IMR-90 (cell line): ENCODE measurements around the gene PPFIA2. TPM values are rescaled to one million over a fixed set of nuclear protein-coding genes. Genes with fewer than 3 reads are reported as not detected.

Experiments used
- ATAC-seq: fragments of 200-7000 bp; cut with Tn5 transposase; 2 replicates; pipeline ENCODE4 v1.9.1; 2020; ENCODE audit warnings: low read depth, mild to moderate bottlenecking, moderate library complexity
- BruUV-seq: library from RNA; stranded (reverse); fragments of 400-500 nt; replicated peaks from 2 replicates; lab custom pipeline; 2021; lab: Mats Ljungman, UMichigan
- CTCF ChIA-PET: fragments of 300-600 bp; formaldehyde crosslinking; extraction: SDS; loops from one replicate; lab custom pipeline; 2021; ENCODE audit warnings: antibody characterized with exemption; lab: Yijun Ruan, JAX
- POLR2A ChIA-PET: fragments of 300-600 bp; sonication (Branson Sonifier 250); formaldehyde crosslinking; loops from one replicate; lab custom pipeline; 2022; ENCODE audit warnings: antibody characterized with exemption; ENCODE audit not compliant: unreplicated experiment; lab: Charles Lee
- DNase-seq: peaks from one replicate; pipeline ENCODE4 v3.0.0; 2013
- H2AFZ ChIP-seq: replicated peaks from 2 replicates; pipeline ENCODE3; 2013; ENCODE audit warnings: low read length, mild to moderate bottlenecking; ENCODE audit not compliant: poor library complexity
- H2AK5ac ChIP-seq: 2 replicates; pipeline ENCODE4 v1.6.1; 2013; ENCODE audit warnings: low read depth, low read length, inconsistent platforms
- H2AK9ac ChIP-seq: replicated peaks from 2 replicates; pipeline ENCODE3; 2013; ENCODE audit warnings: mild to moderate bottlenecking, low read depth, low read length, moderate library complexity; ENCODE audit not compliant: poor library complexity
- H2BK120ac ChIP-seq: 2 replicates; pipeline ENCODE4 v1.6.1; 2013; ENCODE audit warnings: low read depth, low read length, inconsistent platforms
- H2BK15ac ChIP-seq: 3 replicates; pipeline ENCODE4 v1.6.1; 2013; ENCODE audit warnings: low read depth, low read length, inconsistent platforms
- H2BK20ac ChIP-seq: 2 replicates; pipeline ENCODE4 v1.6.1; 2013; ENCODE audit warnings: low read depth, mild to moderate bottlenecking, inconsistent platforms, low read length, moderate library complexity
- H2BK5ac ChIP-seq: 2 replicates; pipeline ENCODE4 v1.6.1; 2013; ENCODE audit warnings: mild to moderate bottlenecking, low read depth, low read length, inconsistent platforms; ENCODE audit not compliant: poor library complexity, severe bottlenecking
- H3K14ac ChIP-seq: replicated peaks from 2 replicates; pipeline ENCODE4 v1.6.1; 2013; ENCODE audit warnings: low read depth, low read length, inconsistent platforms
- H3K18ac ChIP-seq: 2 replicates; pipeline ENCODE4 v1.6.1; 2013; ENCODE audit warnings: low read depth, low read length, control low read depth
- H3K23ac ChIP-seq: 2 replicates; pipeline ENCODE4 v1.6.1; 2013; ENCODE audit warnings: low read depth, low read length, inconsistent platforms
- H3K27ac ChIP-seq: 2 replicates; pipeline ENCODE4 v1.5.1; 2013; ENCODE audit warnings: mild to moderate bottlenecking, control low read depth, low read length; ENCODE audit not compliant: insufficient read depth
- H3K27me3 ChIP-seq: 2 replicates; pipeline ENCODE4 v1.6.1; 2013; ENCODE audit warnings: low read length; ENCODE audit not compliant: control insufficient read depth, insufficient read depth
- H3K36me3 ChIP-seq: 2 replicates; pipeline ENCODE4 v1.6.1; 2013; ENCODE audit warnings: low read length, mixed read lengths; ENCODE audit not compliant: control insufficient read depth, insufficient read depth
- H3K4ac ChIP-seq: 2 replicates; pipeline ENCODE4 v1.6.1; 2013; ENCODE audit warnings: low read depth, low read length, inconsistent platforms
- H3K4me1 ChIP-seq: 2 replicates; pipeline ENCODE4 v1.6.1; 2013; ENCODE audit warnings: low read length, mixed read lengths; ENCODE audit not compliant: control insufficient read depth, insufficient read depth
- H3K4me2 ChIP-seq: 2 replicates; pipeline ENCODE4 v1.6.1; 2013; ENCODE audit warnings: low read depth, mild to moderate bottlenecking, control low read depth, low read length, moderate library complexity
- H3K4me3 ChIP-seq: 2 replicates; pipeline ENCODE4 v1.5.1; 2013; ENCODE audit warnings: low read depth, mild to moderate bottlenecking, control low read depth, low read length, moderate library complexity; ENCODE audit not compliant: insufficient read depth
- H3K56ac ChIP-seq: 2 replicates; pipeline ENCODE4 v1.6.1; 2013; ENCODE audit warnings: low read length, inconsistent platforms; ENCODE audit not compliant: insufficient read depth; ENCODE audit errors: extremely low read depth
- H3K79me1 ChIP-seq, 2 experiments: 2 replicates each; pipeline ENCODE4 v1.6.1; 2013; ENCODE audit warnings: low read length in 2 of 2, inconsistent platforms in 1 of 2, low read depth in 1 of 2
- H3K9ac ChIP-seq: 2 replicates; pipeline ENCODE4 v1.6.1; 2013; ENCODE audit warnings: low read depth, low read length, control low read depth
- H3K9me1 ChIP-seq: 2 replicates; pipeline ENCODE4 v1.6.1; 2013; ENCODE audit warnings: low read length, inconsistent platforms; ENCODE audit not compliant: insufficient read depth
- H3K9me3 ChIP-seq: 2 replicates; pipeline ENCODE4 v1.6.1; 2013; ENCODE audit warnings: low read length; ENCODE audit not compliant: control insufficient read depth, insufficient read depth
- H4K20me1 ChIP-seq: 2 replicates; pipeline ENCODE4 v1.6.1; 2013; ENCODE audit warnings: low read length, inconsistent platforms; ENCODE audit not compliant: insufficient read depth
- H4K5ac ChIP-seq: 2 replicates; pipeline ENCODE4 v1.6.1; 2013; ENCODE audit warnings: mild to moderate bottlenecking, low read depth, low read length, control low read depth
- H4K8ac ChIP-seq, 2 experiments: 2 replicates each; pipeline ENCODE4 v1.6.1; 2013; ENCODE audit warnings: low read depth in 2 of 2, low read length in 2 of 2, control low read depth in 1 of 2, inconsistent platforms in 1 of 2
- H4K91ac ChIP-seq: 2 replicates; pipeline ENCODE4 v1.6.1; 2013; ENCODE audit warnings: low read depth, low read length, inconsistent platforms; ENCODE audit not compliant: insufficient read depth
- BHLHE40 ChIP-seq: fragments of 150-350 bp; IDR thresholded peaks from 2 replicates; pipeline ENCODE4 v1.6.1; 2016; ENCODE audit warnings: mild to moderate bottlenecking, low read depth, low read length
- CEBPB ChIP-seq: IDR thresholded peaks from 2 replicates; pipeline ENCODE4 v1.6.1; 2012; ENCODE audit warnings: low read depth, low read length, improper control_type of control experiment
- CHD1 ChIP-seq: IDR thresholded peaks from 2 replicates; pipeline ENCODE4 v1.6.1; 2012; ENCODE audit warnings: low read depth, low read length, improper control_type of control experiment
- CTCF ChIP-seq: conservative IDR thresholded peaks from 2 replicates; pipeline ENCODE4 v1.5.1; 2012; ENCODE audit warnings: mild to moderate bottlenecking, low read depth, low read length, improper control_type of control experiment
- ELK1 ChIP-seq: fragments of 150-350 bp; IDR thresholded peaks from 2 replicates; pipeline ENCODE4 v1.6.1; 2016; ENCODE audit warnings: low read depth, mild to moderate bottlenecking, low read length, moderate library complexity, borderline replicate concordance
- FOS ChIP-seq: fragments of 150-350 bp; IDR thresholded peaks from 2 replicates; pipeline ENCODE4 v1.6.1; 2016; ENCODE audit warnings: low read depth, low read length
- MAFK ChIP-seq: IDR thresholded peaks from 2 replicates; pipeline ENCODE4 v1.6.1; 2012; ENCODE audit warnings: low read depth, low read length, improper control_type of control experiment
- MAZ ChIP-seq: IDR thresholded peaks from 2 replicates; pipeline ENCODE4 v1.6.1; 2012; ENCODE audit warnings: low read depth, mild to moderate bottlenecking, low read length, improper control_type of control experiment, moderate library complexity, borderline replicate concordance
- MXI1 ChIP-seq: IDR thresholded peaks from 2 replicates; pipeline ENCODE4 v1.6.1; 2012; ENCODE audit warnings: low read depth, mild to moderate bottlenecking, low read length, moderate library complexity, borderline replicate concordance
- NFE2L2 ChIP-seq: fragments of 150-350 bp; IDR thresholded peaks from 2 replicates; pipeline ENCODE4 v1.6.1; 2016; ENCODE audit warnings: low read depth, mild to moderate bottlenecking, low read length
- POLR2A ChIP-seq: IDR thresholded peaks from 2 replicates; pipeline ENCODE4 v1.6.1; 2012; ENCODE audit warnings: mild to moderate bottlenecking, low read depth, low read length
- RAD21 ChIP-seq: IDR thresholded peaks from 2 replicates; pipeline ENCODE4 v1.6.1; 2012; ENCODE audit warnings: low read length, improper control_type of control experiment
- RCOR1 ChIP-seq: IDR thresholded peaks from 2 replicates; pipeline ENCODE4 v1.6.1; 2012; ENCODE audit warnings: mild to moderate bottlenecking, low read length, improper control_type of control experiment; ENCODE audit not compliant: insufficient replicate concordance
- RFX5 ChIP-seq: IDR thresholded peaks from 2 replicates; pipeline ENCODE4 v1.8.0; 2012; ENCODE audit warnings: low read depth, mild to moderate bottlenecking, low read length, moderate library complexity
- SMC3 ChIP-seq: fragments of 150-350 bp; IDR thresholded peaks from 2 replicates; pipeline ENCODE4 v1.6.1; 2016; ENCODE audit warnings: low read depth, mild to moderate bottlenecking, antibody characterized with exemption, low read length, moderate library complexity
- USF2 ChIP-seq: fragments of 150-350 bp; IDR thresholded peaks from 2 replicates; pipeline ENCODE4 v1.6.1; 2017; ENCODE audit warnings: mild to moderate bottlenecking, antibody characterized with exemption, low read length, low read depth
- WGBS, 2 experiments: methylation state at CpG; one replicate each; pipeline versions ENCODE4 v1.1.5 to v1.1.7; 2013; ENCODE audit warnings: missing lambda C conversion rate in 2 of 2; ENCODE audit not compliant: insufficient read length in 1 of 2; ENCODE audit errors: extremely low coverage in 2 of 2; 5-methylcytosine and 5-hydroxymethylcytosine counted together
- dilution Hi-C: fragments of 300-500 bp; cut with HindIII; formaldehyde crosslinking; loops from one replicate; pipeline ENCODE4 v1.14.3; 2018; ENCODE audit warnings: low sequenced_read_pairs; ENCODE audit not compliant: unreplicated experiment
- in situ Hi-C: fragments of 300-500 bp; cut with MboI; formaldehyde crosslinking; loops from 3 replicates; pipeline ENCODE4 v1.14.3; 2019; ENCODE audit warnings: low sequenced_read_pairs, inconsistent platforms, mixed read lengths
- intact Hi-C: fragments of 100-400 bp; cut with micrococcal nuclease; formaldehyde crosslinking; loops from 2 replicates; pipeline ENCODE4 v1.10.0; 2022
- polyA plus RNA-seq, 3 experiments: library from polyadenylated mRNA; depleted of rRNA; stranded (reverse); fragments of >200 nt; gene quantifications; 2 replicates each; pipeline ENCODE4 v1.2.3, GENCODE V29; 2012; ENCODE audit warnings: low replicate concordance in 1 of 3
- total RNA-seq: library from RNA; depleted of rRNA; stranded (reverse); fragments of >200 nt; gene quantifications from 2 replicates; pipeline ENCODE4 v1.2.3, GENCODE V29; 2012

Gene PPFIA2
- total and polyA plus RNA-seq, 2 of the 4 experiments (the other 2 are of a cell fraction), result 0.29 to 1.3 TPM

GRCh38 chr12:81339071-81339470, 420.1 kb downstream of the PPFIA2 start:
- H4K8ac ChIP-seq, result no peak overlapping the region
- H3K4me2 ChIP-seq, result no peak overlapping the region
- no peak overlapping the region for H3K23ac ChIP-seq
- H3K4me1 ChIP-seq, result no peaks in the 10 kb centered on the region
- H3K4ac ChIP-seq, result no peak overlapping the region
- H4K20me1 ChIP-seq, result no peaks in the 10 kb centered on the region
- H2BK15ac ChIP-seq, result no peak overlapping the region
- no peak overlapping the region for H2AFZ ChIP-seq
- no peak overlapping the region for H3K18ac ChIP-seq
- H2BK20ac ChIP-seq, result no peak overlapping the region
- no peaks in the 10 kb centered on the region for H3K36me3 ChIP-seq
- H3K9ac ChIP-seq, result no peak overlapping the region
- no CpG with 5 or more reads among the region's 4 CpGs for WGBS, 2 experiments
- dilution Hi-C loops, result no loop called here
- intact Hi-C loops, result no loop called here
- no peak overlapping the region for H3K27ac ChIP-seq
- POLR2A ChIA-PET, result no interaction called here
- in situ Hi-C loops, result no loop called here
- no peak overlapping the region for H2BK5ac ChIP-seq
- no peak overlapping the region for H2AK9ac ChIP-seq
- no peak overlapping the region for H4K5ac ChIP-seq
- BruUV-seq, result no TSS peak
- TF ChIP-seq NFE2L2 (no peak), RAD21 (no peak), BHLHE40 (no peak), USF2 (no peak), CHD1 (no peak), RFX5 (no peak), CTCF (no peak), POLR2A (no peak), MAFK (no peak), SMC3 (no peak), MAZ (no peak), RCOR1 (no peak), FOS (no peak), CEBPB (no peak), ELK1 (no peak), MXI1 (no peak)
- no peak overlapping the region for H2AK5ac ChIP-seq
- H3K14ac ChIP-seq, result no peak overlapping the region
- H4K91ac ChIP-seq, result no peak overlapping the region
- DNase-seq, result no peak
- H3K9me3 ChIP-seq, result no peaks in the 10 kb centered on the region
- no peaks in the 10 kb centered on the region for H3K27me3 ChIP-seq
- no peak overlapping the region for H3K4me3 ChIP-seq
- ATAC-seq, result no peak
- H3K56ac ChIP-seq, result no peak overlapping the region
- H3K9me1 ChIP-seq, result no peaks in the 10 kb centered on the region
- no peaks in the 10 kb centered on the region for H3K79me1 ChIP-seq
- CTCF ChIA-PET, result no interaction called here
- H2BK120ac ChIP-seq, result no peak overlapping the region
